Keratinocyte (primary cell): ENCODE data around the gene LTC4S. TPM values are rescaled to one million over a fixed set of nuclear protein-coding genes. Genes with fewer than 3 reads are reported as not detected.

Experiments used
- DNase-seq: peaks from one replicate; pipeline ENCODE4 v3.0.0-alpha.2; 2011; ENCODE audit warnings: low read depth, missing footprints, low spot score
- FAIRE-seq: peaks from 2 replicates; lab custom pipeline; 2011; peaks lifted over from hg19 to GRCh38; lab: Jason Lieb, UNC
- H2AFZ ChIP-seq: 2 replicates; pipeline ENCODE4 v1.6.0; 2012; ENCODE audit warnings: low read length, control low read depth, inconsistent platforms; ENCODE audit not compliant: control insufficient read depth
- H3K27ac ChIP-seq: 2 replicates; pipeline ENCODE4 v1.5.1; 2011; ENCODE audit warnings: low read length; ENCODE audit not compliant: control insufficient read depth, insufficient read depth
- H3K27me3 ChIP-seq: 3 replicates; pipeline ENCODE4 v1.6.0; 2011; ENCODE audit warnings: low read length; ENCODE audit not compliant: control insufficient read depth, insufficient read depth; ENCODE audit errors: extremely low read depth
- H3K36me3 ChIP-seq, 2 experiments: 2 replicates in 1 of 2; 3 replicates in 1 of 2; pipeline ENCODE4 v1.5.1; 2011; ENCODE audit warnings: low read length in 2 of 2, mild to moderate bottlenecking in 1 of 2; ENCODE audit not compliant: control insufficient read depth in 2 of 2, insufficient read depth in 2 of 2; ENCODE audit errors: extremely low read depth in 1 of 2
- H3K4me1 ChIP-seq: 3 replicates; pipeline ENCODE4 v1.5.1; 2011; ENCODE audit warnings: low read length; ENCODE audit not compliant: control insufficient read depth, insufficient read depth; ENCODE audit errors: extremely low read depth
- H3K4me2 ChIP-seq: 3 replicates; pipeline ENCODE4 v1.6.0; 2011; ENCODE audit warnings: low read depth, low read length; ENCODE audit not compliant: control insufficient read depth, insufficient read depth; ENCODE audit errors: extremely low read depth
- H3K4me3 ChIP-seq, 3 experiments: fragments of 200-600 bp in 1 of 3; sonication (generic) in 1 of 3; 2 replicates in 2 of 3; 3 replicates in 1 of 3; pipeline ENCODE4 v1.5.1; 2011 to 2016; ENCODE audit warnings: low read length in 3 of 3, mild to moderate bottlenecking in 3 of 3, control low read depth in 2 of 3, inconsistent platforms in 1 of 3, low read depth in 1 of 3, mixed read lengths in 1 of 3, mixed run types in 1 of 3, moderate library complexity in 1 of 3; ENCODE audit not compliant: control insufficient read depth in 2 of 3, insufficient read depth in 2 of 3; ENCODE audit errors: extremely low read depth in 1 of 3
- H3K79me2 ChIP-seq: 2 replicates; pipeline ENCODE4 v1.6.0; 2012; ENCODE audit warnings: low read length; ENCODE audit not compliant: control insufficient read depth, insufficient read depth
- H3K9ac ChIP-seq: 3 replicates; pipeline ENCODE4 v1.6.0; 2011; ENCODE audit warnings: low read length; ENCODE audit not compliant: control insufficient read depth, insufficient read depth; ENCODE audit errors: extremely low read depth
- H3K9me1 ChIP-seq: 3 replicates; pipeline ENCODE4 v1.6.0; 2011; ENCODE audit warnings: low read length; ENCODE audit not compliant: control insufficient read depth, insufficient read depth; ENCODE audit errors: extremely low read depth
- H3K9me3 ChIP-seq: 2 replicates; pipeline ENCODE4 v1.5.1; 2012; ENCODE audit warnings: low read depth, low read length; ENCODE audit not compliant: control insufficient read depth
- H4K20me1 ChIP-seq: 3 replicates; pipeline ENCODE4 v1.6.0; 2011; ENCODE audit warnings: low read length; ENCODE audit not compliant: control insufficient read depth, insufficient read depth; ENCODE audit errors: extremely low read depth
- EZH2 ChIP-seq: IDR thresholded peaks from one replicate; pipeline ENCODE4 v1.6.1; 2012; ENCODE audit warnings: inconsistent platforms, mild to moderate bottlenecking, low read length, moderate library complexity
- dilution Hi-C: fragments of 300-500 bp; cut with MboI; formaldehyde crosslinking; loops from one replicate; pipeline ENCODE4 v1.7.0; 2020; ENCODE audit warnings: low sequenced_read_pairs; ENCODE audit not compliant: extremely low pct_ligation_motif_present
- polyA plus RNA-seq, 5 experiments: library from polyadenylated mRNA; depleted of rRNA in 3 of 5; stranded (reverse) in 3 of 5; stranded (forward) in 1 of 5; unstranded in 1 of 5; fragments of >200 nt; gene quantifications; 1 replicate in 1 of 5; 2 replicates in 3 of 5; 3 replicates in 1 of 5; pipeline versions ENCODE4 v1.2.1 to v1.2.3, GENCODE V29; 2011 to 2012; ENCODE audit warnings: missing spikeins in 2 of 5, low read depth in 1 of 5, low replicate concordance in 1 of 5
- TF ChIP-seq, protein P1 (sequence below), 3 experiments: IDR thresholded peaks in 1 of 3; conservative IDR thresholded peaks in 1 of 3; optimal IDR thresholded peaks in 1 of 3; 2 replicates in 2 of 3; 3 replicates in 1 of 3; pipeline versions ENCODE3 to v1.5.1; 2011; ENCODE audit warnings: low read length in 3 of 3, mild to moderate bottlenecking in 3 of 3, moderate library complexity in 2 of 3, control low read depth in 1 of 3, inconsistent platforms in 1 of 3; ENCODE audit not compliant: insufficient read depth in 2 of 3; ENCODE audit errors: extremely low read depth in 1 of 3

Gene LTC4S
- polyA plus RNA-seq, 1 donor (not counting 4 experiments of a cell fraction or from before 2014, with no cell fraction given) = not detected

DNA sequence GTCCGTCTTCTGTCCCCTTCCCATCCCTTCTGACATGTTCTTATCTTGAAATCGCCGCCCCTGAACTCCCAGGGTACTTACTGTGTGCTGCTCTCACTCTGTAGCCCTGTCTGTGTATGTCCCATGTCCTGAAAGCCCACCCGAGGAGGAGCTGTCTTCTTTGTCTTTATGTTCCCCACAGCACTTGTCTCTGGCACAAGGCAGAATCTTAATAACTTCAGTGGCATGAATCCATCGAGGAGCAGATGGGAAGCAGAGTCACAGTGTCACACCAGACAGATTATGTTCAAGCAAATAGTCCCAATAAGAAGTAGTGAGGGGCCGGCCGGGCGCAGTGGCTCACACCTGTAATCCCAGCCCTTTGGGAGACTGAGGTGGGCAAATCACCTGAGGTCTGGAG lies 29.7 kb upstream of the LTC4S start:
- Histone ChIP-seq H3K9ac (no peak overlapping the region), H3K27me3 (no peaks in the 10 kb centered on the region), H3K4me3 (no peak overlapping the region), H3K9me1 (peaks cover 6% of the 10 kb centered on the region), H3K4me1 (peaks cover 41% of the 10 kb centered on the region), H3K79me2 (peaks cover 36% of the 10 kb centered on the region), H3K9me3 (no peaks in the 10 kb centered on the region), H3K4me2 (no peak overlapping the region), H3K36me3 (peaks cover 12 to 15% of the 10 kb centered on the region in 2 experiments), H2AFZ (no peak overlapping the region), H3K27ac (no peak overlapping the region), H4K20me1 (peaks cover 17% of the 10 kb centered on the region)
- TF ChIP-seq, protein P1, sequence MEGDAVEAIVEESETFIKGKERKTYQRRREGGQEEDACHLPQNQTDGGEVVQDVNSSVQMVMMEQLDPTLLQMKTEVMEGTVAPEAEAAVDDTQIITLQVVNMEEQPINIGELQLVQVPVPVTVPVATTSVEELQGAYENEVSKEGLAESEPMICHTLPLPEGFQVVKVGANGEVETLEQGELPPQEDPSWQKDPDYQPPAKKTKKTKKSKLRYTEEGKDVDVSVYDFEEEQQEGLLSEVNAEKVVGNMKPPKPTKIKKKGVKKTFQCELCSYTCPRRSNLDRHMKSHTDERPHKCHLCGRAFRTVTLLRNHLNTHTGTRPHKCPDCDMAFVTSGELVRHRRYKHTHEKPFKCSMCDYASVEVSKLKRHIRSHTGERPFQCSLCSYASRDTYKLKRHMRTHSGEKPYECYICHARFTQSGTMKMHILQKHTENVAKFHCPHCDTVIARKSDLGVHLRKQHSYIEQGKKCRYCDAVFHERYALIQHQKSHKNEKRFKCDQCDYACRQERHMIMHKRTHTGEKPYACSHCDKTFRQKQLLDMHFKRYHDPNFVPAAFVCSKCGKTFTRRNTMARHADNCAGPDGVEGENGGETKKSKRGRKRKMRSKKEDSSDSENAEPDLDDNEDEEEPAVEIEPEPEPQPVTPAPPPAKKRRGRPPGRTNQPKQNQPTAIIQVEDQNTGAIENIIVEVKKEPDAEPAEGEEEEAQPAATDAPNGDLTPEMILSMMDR (optimal IDR thresholded peaks at IDR 0.05 in 1 of 3, IDR thresholded peaks at IDR 0.05 in 1 of 3, conservative IDR thresholded peaks at IDR 0.05 in 1 of 3; ENCODE audit: extremely low read depth in 1 of 3, insufficient read depth in 2 of 3, low read length in 3 of 3) = no peak
- FAIRE-seq (no peak), DNase-seq (no peak)
- dilution Hi-C loops = no loop called here

DNA sequence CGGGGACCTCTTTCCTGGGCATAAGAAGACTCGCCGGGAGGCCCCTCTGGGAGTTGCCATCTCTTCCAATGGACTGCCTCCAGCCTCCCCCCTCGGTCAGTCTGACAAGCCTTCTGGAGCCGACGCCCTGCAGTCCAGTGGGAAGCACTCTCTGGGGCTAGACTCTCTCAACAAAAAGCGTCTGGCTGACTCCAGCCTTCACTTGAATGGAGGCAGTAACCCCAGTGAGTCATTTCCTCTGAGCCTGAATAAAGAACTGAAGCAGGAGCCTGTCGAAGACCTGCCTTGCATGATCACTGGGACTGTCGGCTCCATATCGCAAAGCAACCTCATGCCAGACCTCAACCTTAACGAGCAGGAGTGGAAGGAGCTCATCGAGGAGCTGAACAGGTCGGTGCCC lies 28.4 kb upstream of the LTC4S start:
- peaks cover 22% of the 10 kb centered on the region for H3K79me2 ChIP-seq
- FAIRE-seq (peak; percentile 72), DNase-seq (no peak)
- H3K27ac ChIP-seq = peak overlapping the region; percentile 36
- H3K4me1 ChIP-seq = peaks cover 41% of the 10 kb centered on the region
- H4K20me1 ChIP-seq = peaks cover 9% of the 10 kb centered on the region
- peaks cover 6% of the 10 kb centered on the region for H3K9me1 ChIP-seq
- H3K4me3 ChIP-seq = no peak overlapping the region
- dilution Hi-C loops = no loop called here
- no peak overlapping the region for H3K9ac ChIP-seq
- peaks cover 15 to 19% of the 10 kb centered on the region in 2 experiments for H3K36me3 ChIP-seq
- H2AFZ ChIP-seq = no peak overlapping the region
- peak overlapping the region; percentile 58 for H3K4me2 ChIP-seq
- no peaks in the 10 kb centered on the region for H3K9me3 ChIP-seq
- H3K27me3 ChIP-seq = no peaks in the 10 kb centered on the region
- TF ChIP-seq EZH2 = no peak
- TF ChIP-seq, protein P1 (optimal IDR thresholded peaks at IDR 0.05 in 1 of 3, IDR thresholded peaks at IDR 0.05 in 1 of 3, conservative IDR thresholded peaks at IDR 0.05 in 1 of 3; ENCODE audit: extremely low read depth in 1 of 3, insufficient read depth in 2 of 3, low read length in 3 of 3) = no peak
